HG03432 (cell line): ENCODE data around the gene CFAP298.

Experiments
- ATAC-seq: cut with Tn5 transposase; IDR thresholded peaks from one replicate; pipeline ENCODE4 v1.9.1; 2021; ENCODE audit warnings: mild to moderate bottlenecking, moderate library complexity; ENCODE audit not compliant: unreplicated experiment

The CFAP298 gene

DNA sequence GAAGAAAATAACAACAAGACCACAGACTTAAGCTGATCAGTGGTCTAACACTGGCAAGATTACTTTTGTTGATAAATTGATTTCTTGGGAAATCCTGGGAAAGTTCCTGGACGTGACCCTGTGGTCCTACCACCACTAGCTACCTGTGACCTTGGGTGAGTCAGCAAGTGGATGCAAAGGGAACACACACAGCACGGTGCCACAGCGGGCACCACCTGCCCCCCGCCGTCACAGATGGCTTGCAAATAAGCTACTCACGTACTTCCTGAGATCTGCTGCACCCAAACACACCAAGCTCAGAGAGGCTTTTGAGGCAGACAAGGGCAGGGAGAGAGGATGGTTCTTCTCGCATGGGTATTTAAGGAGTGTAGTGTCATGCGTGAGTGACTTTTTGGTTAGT, 12.7 kb downstream of the CFAP298 start:
- ATAC-seq: no peak

DNA sequence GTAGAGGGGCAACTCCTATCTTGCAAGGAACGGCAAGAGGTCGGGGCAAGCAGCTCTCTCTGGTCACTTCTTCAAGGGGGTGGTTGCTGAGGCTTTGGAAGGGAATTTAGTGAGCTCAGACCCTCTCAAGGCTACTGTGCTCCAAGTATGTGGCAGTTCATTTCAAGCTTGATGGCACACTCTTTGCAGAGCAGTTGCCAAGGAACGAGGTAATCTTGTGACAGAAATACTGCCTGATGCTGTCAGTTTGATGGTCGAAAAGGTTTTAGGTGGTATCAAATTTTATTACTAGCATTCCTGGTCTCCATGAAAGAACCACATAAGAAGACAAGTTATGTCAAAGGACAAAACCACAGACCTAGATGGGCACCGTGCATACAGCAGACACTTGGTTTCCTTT, 13.1 kb downstream of the CFAP298 start:
- no peak for ATAC-seq

DNA sequence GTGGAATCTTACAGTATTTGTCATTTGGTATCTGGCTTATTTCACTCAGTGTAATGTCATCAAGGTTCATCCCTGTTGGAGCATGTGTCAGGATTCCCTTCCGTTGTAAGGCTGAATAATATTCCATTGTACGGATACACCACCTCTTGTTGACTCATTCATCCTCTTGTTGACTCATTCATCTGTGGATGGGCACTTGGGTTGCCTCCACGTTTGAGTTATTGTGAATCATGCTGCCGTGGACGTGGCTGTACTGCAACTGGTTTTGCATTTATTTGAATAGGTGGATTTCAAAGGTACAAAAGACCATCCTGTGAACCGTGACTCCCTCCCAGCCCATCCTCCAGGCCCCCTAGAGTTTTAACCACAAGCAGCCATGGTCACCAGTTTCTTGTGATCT, 15.0 kb downstream of the CFAP298 start:
- no peak for ATAC-seq

DNA sequence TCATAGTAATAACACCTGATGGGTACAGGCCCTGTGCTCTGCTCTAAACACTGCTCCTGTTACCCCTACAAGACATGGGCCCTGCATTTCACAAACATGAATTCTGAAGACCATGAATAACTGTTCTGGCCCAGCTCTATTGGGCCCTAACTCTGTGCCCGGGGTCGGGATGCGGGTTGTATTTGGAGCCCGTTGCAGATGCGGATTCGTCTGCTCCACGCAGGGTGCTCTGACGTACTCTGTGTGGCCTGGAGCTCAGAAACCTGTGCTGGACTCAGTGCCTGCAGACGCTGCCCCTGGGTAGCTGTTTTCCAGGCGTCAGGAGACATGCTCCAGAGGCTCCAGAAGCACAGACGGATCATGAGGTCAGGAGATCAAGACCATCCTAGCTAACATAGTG, 16.7 kb downstream of the CFAP298 start:
- no peak for ATAC-seq

DNA sequence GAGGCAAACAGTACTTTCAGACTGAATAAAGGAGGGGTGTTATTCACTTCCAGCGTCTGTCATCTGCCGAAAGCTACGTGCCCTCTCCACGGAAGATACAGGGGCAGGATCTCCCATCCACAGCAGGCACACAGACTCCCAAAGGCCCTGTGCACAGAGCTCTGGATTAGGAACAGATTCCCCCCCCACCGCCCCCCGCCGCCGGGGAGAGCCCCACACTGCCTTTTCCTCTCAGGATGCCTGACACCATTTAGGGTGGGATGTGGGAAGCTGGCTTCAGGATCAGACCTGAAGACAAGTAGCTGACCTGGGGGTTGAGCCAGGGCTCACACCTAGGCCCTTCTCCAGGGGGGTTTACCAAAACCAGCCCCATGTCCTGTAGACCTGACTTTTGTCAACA, 18.5 kb downstream of the CFAP298 start:
- ATAC-seq: no peak

DNA sequence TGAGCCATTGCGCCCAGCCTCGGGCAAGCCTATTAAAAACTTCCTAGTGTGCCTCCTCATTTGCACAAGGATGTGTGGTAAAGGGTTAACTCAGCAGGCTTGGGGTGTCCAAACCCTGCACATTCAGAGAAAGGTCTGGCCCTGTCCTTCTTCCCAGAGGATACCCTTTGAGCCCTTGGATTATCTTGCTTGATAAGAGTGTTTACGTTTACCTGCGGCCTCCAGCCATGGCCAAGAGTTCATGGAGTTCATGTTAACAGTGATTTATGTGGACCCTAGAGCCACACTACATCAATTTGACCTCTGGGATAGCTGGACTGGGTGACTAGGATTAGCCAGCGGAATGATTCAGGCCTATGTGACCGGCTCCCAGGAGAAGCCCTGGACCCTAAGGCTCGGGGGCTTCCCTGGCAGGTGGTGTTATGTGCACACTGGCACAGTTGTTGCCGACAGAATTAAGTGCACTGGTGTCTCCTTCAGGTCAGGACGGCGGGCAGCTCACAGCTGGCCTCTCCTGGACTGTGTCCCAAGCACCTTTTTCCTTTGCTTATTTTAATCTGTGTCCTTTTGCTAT, 19.2 kb downstream of the CFAP298 start:
- no peak for ATAC-seq

DNA sequence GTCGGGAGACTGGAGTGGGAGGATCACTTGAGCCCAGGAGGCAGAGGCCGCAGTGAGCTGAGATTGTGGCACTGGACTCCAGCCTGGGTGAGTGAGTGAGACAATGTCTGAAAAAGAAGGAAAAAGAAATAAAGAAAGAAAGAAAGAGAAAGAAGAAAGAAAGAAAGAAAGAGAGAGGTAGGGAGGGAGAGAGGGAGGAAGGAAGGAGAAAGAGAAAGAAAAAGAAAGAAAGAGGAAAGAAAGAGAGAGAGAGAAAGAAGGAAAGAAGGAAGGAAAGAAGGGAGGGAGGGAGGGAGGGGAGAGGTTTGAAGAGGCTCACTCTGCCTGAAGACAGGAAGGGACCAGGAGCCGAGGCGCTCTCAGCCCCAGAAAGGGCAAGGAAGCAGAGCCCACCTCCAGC, 22.0 kb downstream of the CFAP298 start:
- no peak for ATAC-seq

DNA sequence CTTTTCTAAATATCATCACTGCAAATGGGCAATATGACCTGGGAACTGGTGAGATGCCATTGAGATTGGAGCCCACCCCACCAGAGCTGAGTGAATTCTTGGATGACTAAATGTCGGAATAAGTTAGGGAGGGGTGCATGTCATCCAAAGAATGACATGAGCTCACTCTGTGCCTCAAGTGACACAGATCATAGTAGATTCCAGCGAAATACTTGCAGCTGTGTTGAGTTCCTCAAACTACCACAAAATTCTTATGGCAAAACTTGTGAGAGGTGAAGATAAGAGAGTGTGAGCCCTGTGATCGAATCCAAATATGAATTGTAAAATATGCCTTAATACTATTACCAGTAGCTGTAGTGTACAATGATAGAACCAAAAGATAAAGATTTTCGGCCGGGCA, 24.5 kb downstream of the CFAP298 start:
- ATAC-seq: no peak

DNA sequence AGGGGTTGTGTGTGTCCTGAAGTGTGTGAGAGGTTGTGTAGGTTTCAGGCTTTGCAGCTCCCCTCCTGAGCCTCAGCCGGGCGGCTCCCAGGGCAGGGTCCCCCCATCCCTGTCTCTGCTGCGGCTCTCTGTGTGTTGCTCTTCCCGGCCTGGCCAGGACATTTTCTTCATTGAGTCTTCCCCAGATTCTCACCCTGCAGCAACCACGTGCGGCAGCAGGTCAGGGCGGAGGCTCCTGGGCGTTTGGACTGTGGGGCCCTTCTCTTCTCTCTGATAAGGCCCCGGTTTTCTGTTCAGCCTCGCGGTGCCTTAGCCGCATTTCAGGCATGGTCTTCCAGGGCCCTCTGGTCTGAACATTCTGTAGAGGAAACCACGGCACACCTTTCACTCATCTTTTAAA, 25.1 kb downstream of the CFAP298 start:
- no peak for ATAC-seq

DNA sequence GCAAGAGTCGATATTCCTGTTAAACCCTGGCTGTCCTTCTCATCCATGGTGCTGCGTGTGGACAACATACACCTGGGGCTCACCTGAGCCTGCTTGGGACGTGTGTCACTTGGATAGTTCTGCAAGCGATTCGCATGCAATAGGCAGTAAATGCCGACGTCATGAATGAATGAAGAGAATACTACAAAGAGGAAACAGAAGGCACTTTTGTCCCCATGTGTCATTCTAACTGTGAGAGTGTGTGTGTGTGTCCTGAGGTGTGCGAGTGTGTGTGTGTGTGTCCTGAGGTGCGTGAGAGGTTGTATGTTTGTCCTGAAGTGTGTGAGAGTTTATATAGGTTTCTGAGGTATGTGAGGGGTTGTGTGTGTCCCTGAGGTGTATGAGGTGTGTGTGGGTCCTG, 26.2 kb downstream of the CFAP298 start:
- ATAC-seq: no peak

DNA sequence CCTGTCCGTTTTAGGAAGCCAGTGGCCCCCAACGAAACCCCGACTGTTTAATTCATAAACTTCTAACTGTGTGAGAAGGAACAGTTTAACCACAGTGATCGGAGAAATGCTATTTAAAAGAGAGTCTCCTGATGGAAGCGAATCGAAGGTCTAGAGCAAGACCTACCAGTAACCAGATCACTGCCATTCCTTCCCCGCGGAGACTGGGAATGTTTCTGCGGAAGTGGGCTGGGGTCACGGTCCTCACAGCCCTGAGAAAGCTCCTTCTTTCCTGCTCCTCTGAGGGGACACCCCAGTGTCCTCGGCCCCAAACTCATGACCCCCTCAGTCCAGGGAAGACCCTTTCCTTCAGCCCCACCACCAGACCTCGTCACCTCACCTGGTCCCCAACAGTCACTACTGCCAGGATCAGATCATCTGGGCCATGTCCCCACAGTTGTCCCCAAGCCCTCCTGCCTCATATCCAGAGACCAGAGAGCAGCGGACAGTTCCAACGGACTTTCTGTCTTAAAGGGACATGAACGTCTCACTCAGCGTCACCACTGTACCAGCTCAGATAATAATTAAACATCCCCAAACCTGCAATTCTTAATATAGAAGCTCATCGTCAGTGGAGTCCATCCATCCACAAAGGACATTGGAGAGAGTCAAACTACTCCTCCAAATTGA, 27.0 kb downstream of the CFAP298 start, which contains the start of gene TCP10L:
Gene TCP10L (minus strand): TSS at position 482 of the 669 bp plus-strand sequence. CDS start 1,219 bp downstream, outside the sequence.
- no peak for ATAC-seq

DNA sequence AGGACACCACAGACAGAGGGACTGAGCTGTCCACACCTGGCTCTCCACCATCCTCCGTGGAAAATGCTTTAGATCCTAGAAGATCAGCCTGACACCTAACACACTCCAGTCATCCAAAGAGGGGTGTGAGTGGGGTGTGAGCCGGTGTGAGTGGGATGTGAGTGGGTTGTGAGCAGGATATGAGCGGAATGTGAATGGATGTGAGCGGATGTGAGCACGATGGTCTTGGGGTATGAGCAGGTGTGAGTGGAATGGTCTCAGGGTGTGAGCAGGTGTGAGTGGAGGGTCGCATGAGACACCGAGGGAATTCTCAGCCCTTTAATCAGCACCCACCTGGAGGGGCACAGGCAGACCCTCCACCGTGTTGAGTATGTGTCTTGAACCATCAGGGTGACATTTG, 27.7 kb downstream of the CFAP298 start:
- no peak for ATAC-seq

DNA sequence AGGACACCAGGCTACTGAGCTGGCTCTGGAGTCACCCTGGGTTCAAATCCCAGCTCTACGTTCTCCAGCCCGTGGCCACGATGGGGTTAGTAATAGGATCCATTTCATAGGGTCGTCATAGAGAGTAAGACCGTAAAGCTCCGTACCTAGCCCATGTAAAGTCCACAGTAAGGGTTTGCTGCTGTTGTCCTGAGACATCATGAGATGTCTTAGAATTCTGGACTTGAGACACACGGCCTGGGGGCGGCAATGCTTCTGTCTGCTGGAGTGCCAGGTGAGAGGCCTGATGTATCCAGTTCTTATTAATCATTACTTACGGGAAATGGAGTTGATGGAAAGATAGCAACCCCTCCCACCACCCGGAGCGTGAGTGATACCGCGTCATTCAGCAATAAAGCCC, 30.4 kb downstream of the CFAP298 start:
- no peak for ATAC-seq

DNA sequence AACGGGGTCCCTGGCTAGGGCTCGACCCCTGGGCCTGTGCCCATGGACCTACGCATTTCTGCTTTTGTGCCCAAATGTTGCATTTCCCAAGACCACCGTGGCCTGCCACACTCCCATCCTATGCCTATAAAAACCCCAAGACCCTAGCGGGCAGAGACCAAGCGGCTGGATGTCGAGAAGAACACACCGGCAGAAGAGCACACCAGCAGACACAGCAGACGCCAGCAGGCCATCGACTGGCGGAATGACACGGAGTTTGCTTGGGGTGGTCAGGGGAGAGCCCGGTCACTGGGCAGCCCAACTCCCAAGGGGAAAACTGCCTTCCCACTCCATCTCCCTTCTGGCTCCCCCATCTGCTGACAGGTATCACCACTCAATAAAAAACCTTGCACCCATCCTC, 31.2 kb downstream of the CFAP298 start:
- ATAC-seq: no peak

DNA sequence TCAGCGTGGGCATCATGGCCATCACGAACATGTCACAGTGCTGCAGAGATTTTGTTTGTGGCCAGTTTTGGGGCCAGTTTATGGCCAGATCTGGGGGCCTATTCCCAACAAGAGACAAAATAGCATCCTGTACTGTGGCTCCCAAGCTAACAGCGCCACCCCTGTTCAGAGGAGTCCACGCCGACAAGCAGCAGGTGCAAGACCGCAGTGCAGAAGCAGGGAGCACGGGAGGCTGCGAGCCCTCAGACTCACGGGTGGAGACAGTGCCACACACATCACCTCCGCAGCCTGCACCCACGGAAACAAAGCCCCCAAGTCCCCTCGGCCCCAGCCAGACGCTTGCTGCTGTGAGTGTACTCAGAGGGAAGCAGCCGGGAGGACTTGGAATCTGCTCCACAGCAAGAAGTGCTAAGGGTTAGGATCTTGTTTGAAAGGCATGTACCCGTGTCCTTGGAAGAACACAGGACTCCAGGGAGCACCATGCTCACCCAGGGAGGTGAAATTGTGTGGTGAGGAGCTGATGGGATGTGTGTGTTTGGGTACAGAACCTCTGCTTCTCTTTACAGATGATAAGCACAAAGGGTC, 34.0 kb downstream of the CFAP298 start:
- no peak for ATAC-seq

DNA sequence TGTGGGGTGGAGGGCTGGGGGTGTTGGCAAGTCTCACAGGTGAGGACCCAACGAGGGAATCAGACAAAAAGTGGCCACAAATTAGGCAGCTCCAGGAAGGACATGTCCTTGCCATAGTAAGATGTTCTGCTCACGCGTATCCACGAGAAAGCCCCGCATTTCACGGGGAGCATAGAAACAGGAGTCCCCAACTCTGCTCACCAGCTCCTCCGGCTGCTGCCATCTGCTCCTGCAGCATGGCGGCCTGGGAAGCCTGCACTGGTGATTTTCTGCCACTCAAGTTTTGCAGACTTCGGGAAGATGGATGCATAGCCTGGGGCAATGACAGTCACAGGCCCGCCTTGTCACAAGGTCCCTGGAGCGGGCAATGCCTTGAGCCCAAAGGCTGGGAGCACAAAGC, 36.2 kb downstream of the CFAP298 start:
- ATAC-seq: no peak

DNA sequence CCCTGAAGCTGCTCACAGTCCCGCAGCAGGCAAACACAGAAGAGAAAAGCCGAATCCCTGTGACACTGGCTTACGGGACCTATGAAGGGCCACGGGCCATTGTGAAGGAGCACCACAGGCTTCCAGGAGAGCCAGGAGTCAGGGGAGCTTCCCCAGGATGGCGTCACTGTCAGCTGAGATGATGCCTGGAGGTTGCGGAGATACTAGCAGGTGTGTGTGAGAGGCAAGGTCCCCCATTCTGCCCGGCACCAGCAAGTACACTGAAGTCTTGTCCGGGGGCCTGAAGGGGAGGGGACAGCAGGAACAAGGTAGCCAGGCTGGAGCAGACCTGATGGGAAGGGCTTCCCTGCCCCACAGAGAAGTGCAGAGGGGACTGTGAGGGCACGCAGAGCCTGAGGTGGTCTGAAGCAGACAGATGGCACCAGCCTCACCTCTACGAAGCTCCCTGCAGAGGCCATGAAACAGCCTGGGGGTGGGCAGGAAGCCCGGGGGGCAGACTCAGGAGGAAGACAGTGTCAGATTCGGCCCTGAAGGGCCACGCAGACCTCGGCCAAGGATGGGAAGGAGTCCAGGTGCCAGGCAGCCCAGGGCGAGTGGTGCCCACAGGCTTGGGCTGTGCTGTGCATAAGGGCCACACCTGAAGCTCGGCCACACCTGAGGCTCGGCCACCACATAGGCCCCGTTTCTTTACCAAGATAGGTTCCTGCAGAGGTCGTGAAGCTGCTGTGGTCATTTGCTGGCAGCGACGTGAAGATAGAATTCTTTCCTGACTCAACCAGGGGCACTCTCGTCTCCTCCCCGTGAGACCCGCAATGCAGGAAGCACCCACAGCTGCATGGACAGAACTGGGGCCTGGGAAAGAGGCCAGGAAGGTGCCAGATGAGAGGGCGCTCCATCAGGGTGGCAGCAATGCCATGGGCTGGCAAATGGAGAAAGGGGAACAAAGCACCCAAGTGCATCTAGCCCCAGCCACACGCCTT, 36.9 kb downstream of the CFAP298 start:
- ATAC-seq: no peak

DNA sequence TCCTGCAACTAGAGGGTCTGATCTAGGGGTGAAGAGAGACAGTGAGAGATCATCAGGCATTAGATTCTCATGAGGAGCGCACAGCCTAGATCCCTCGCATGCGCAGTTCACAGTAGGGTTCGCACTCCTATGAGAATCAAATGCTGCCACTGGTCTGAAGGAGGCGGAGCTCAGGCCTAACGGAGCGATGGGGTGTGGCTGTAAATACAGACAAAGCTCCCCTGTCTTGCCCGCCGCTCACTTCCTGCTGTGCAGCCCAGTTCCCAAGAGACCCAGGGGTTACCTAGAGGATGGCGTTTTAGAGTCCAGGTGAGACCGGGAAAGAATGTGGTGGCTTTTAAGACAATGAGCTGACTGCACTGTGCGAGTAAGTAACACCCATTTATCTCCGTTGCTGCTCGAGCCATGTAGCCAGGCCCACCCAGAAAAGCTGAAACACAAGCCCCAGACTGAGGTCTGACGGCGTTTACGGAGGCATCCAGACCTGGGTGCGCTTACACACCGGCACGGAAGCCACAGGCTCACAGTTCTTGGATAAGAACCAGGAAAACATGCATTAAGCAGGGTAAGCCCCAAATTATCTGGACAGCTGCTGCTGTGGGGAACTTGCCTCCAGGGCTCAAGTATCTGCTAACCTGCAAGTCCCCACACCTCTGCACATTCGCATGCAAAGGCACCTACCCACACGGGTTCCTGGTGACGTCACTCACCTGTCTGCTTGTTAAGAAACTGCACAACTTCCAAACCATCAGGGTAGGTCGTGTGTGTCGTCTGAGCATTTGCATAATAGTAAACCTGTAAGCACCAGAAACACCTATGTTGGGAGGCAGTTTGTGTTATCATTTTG, 39.4 kb downstream of the CFAP298 start:
- ATAC-seq: no peak

DNA sequence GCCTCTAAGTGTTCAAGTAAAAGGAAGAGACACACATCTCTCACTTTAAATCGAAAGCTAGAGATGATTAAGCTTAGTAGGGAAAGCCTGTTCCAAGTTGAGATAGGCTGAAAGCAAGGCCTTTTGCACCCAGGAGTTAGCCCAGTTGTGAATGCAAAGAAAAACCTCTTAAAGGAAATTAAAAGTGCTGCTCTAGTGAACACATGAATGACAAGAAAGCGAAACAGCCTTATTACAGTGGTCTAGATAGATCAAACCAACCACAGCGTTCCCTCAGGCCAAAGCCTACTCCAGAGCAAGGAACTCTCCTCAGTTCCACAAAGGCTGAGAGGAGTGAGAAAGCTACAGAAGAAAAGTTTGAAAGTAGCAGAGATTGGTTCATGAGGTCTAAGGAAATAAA, 41.7 kb downstream of the CFAP298 start:
- ATAC-seq: no peak
